Measurements from ENCODE around the gene DTD1. TPM values are rescaled to one million over a fixed set of nuclear protein-coding genes. Genes with fewer than 3 reads are reported as not detected.

The DTD1 gene
- total and polyA plus RNA-seq, 3 donors from 2014 or later, result 34.6 to 41.6 (median 39.9) TPM

GRCh38 chr20:18719426-18719825 is 131.6 kb downstream of the DTD1 start:
- no peak for DNase-seq
- WGBS, 2 donors, result 89 to 91% methylated on average over 3 of the region's 3 CpGs
- intact Hi-C loops (cut with DNase I; ENCODE audit: low total_unique reads), result no loop called here

GRCh38 chr20:18721551-18722115 is 133.8 kb downstream of the DTD1 start:
- intact Hi-C loops (cut with DNase I; ENCODE audit: low total_unique reads), result no loop called here
- Histone ChIP-seq H3K27me3 (no peaks in the 10 kb centered on the region), H3K9me3 (no peaks in the 10 kb centered on the region), H3K36me3 (ENCODE audit: low read depth, missing control alignments) (no peaks in the 10 kb centered on the region), H3K4me1 (peaks cover 7% of the 10 kb centered on the region), H3K4me3 (no peak overlapping the region), H3K27ac (peak overlapping the region; percentile 48 to 61)
- no peak for TF ChIP-seq POLR2A (IDR thresholded peaks at IDR 0.05)
- no peak for TF ChIP-seq CTCF (IDR thresholded peaks at IDR 0.05)
- peak; percentile 28 for DNase-seq
- 50 to 65% methylated on average over 9 of the region's 9 CpGs for WGBS, 2 donors

More at GRCh38 chr20:18719426-18719825, 131.6 kb downstream of the DTD1 start:
- no peak for TF ChIP-seq CTCF (IDR thresholded peaks at IDR 0.05)
- TF ChIP-seq POLR2A (IDR thresholded peaks at IDR 0.05), result no peak
- Histone ChIP-seq H3K27ac (no peak overlapping the region), H3K36me3 (ENCODE audit: low read depth, missing control alignments) (no peaks in the 10 kb centered on the region), H3K9me3 (no peaks in the 10 kb centered on the region), H3K4me1 (peaks cover 7% of the 10 kb centered on the region), H3K4me3 (no peak overlapping the region), H3K27me3 (no peaks in the 10 kb centered on the region)

GRCh38 chr20:18722371-18722770 is 134.5 kb downstream of the DTD1 start:
- intact Hi-C loops (cut with DNase I; ENCODE audit: low total_unique reads), result no loop called here
- DNase-seq, result no peak
- peaks cover 7% of the 10 kb centered on the region for H3K4me1 ChIP-seq
- WGBS, 2 donors, result 75 to 79% methylated on average over 1 of the region's 1 CpG
- no peaks in the 10 kb centered on the region for H3K36me3 ChIP-seq (ENCODE audit: low read depth, missing control alignments)
- H3K4me3 ChIP-seq, result no peak overlapping the region
- H3K27me3 ChIP-seq, result no peaks in the 10 kb centered on the region
- TF ChIP-seq CTCF (IDR thresholded peaks at IDR 0.05), result no peak
- no peak for TF ChIP-seq POLR2A (IDR thresholded peaks at IDR 0.05)
- H3K9me3 ChIP-seq, result no peaks in the 10 kb centered on the region
- H3K27ac ChIP-seq, result peak overlapping the region; percentile 48 to 61

DNA sequence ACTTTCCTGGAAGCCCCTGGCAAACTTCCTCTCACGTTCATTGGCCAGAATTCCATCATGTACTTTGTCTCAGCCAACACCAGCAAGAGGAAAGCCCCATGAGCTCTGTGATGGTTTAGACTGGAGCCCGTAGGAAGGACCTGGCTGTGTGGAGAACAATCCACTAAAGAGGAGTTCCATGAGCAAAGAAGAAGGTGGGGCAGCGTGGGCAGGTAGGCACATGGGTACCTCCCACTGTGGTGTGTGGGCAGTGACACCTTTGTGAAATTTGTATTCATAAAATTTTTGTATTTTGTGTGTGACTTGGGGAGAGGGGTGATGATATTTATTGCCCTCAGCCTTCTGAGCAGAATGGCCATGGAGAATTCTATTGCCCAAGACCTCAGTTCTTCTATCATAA is 136.2 kb downstream of the DTD1 start:
- Histone ChIP-seq H3K4me3 (no peak overlapping the region), H3K4me1 (peaks cover 7% of the 10 kb centered on the region), H3K27ac (no peak overlapping the region), H3K9me3 (no peaks in the 10 kb centered on the region), H3K36me3 (ENCODE audit: low read depth, missing control alignments) (no peaks in the 10 kb centered on the region), H3K27me3 (no peaks in the 10 kb centered on the region)
- 92% methylated on average over 3 of the region's 3 CpGs for WGBS, 2 donors
- TF ChIP-seq CTCF (IDR thresholded peaks at IDR 0.05) (no peak), POLR2A (IDR thresholded peaks at IDR 0.05) (no peak)
- no peak for DNase-seq
- intact Hi-C loops (cut with DNase I; ENCODE audit: low total_unique reads), result no loop called here

DNA sequence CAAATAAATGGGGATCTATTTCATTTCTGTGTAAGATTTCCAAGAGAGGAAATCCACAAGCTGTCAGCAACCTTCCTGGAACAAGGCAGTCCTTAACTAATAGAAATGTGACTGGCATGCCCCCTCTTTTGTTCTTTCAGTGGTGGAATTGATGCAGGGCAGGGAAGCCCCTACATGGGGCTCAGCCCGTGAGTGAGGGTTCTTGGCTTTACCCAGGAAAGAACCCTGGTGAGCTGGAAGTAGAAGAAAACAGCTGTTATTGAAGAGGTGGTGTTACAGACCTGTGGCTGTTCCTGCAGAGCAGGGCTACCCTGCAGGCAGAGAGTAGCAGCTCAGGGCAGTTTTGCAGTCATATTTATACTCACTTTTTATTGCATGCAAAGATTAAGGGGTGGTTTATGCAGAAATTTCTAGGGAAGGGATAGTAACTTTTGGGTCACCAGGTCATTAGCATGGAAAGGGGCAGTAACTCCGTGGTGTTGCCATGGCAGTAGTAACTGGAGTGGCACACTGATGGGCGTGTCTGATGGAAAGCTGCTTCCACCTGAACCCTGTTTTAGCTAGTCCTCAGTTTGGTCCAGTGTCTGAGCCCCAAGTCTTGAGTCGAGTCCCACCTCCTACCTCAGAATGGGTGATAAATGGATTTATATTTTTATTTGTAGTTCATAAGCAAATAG is 137.1 kb downstream of the DTD1 start:
- intact Hi-C loops (cut with DNase I; ENCODE audit: low total_unique reads), result no loop called here
- Histone ChIP-seq H3K27ac (no peak overlapping the region), H3K36me3 (ENCODE audit: low read depth, missing control alignments) (no peaks in the 10 kb centered on the region), H3K9me3 (no peaks in the 10 kb centered on the region), H3K4me3 (no peak overlapping the region), H3K27me3 (no peaks in the 10 kb centered on the region), H3K4me1 (peaks cover 7% of the 10 kb centered on the region)
- no peak for DNase-seq
- WGBS, 2 donors, result 86 to 89% methylated on average over 4 of the region's 4 CpGs
- TF ChIP-seq CTCF (IDR thresholded peaks at IDR 0.05) (no peak), POLR2A (IDR thresholded peaks at IDR 0.05) (no peak)

Measured in testis (tissue), 3 donors.